IMR-90 (cell line): ENCODE data around the gene ZC3H4. TPM values are rescaled to one million over a fixed set of nuclear protein-coding genes. Genes with fewer than 3 reads are reported as not detected.

Experiments used
- ATAC-seq: fragments of 200-7000 bp; cut with Tn5 transposase; 2 replicates; pipeline ENCODE4 v1.9.1; 2020; ENCODE audit warnings: low read depth, mild to moderate bottlenecking, moderate library complexity
- BruUV-seq: library from RNA; stranded (reverse); fragments of 400-500 nt; replicated peaks from 2 replicates; lab custom pipeline; 2021; lab: Mats Ljungman, UMichigan
- CTCF ChIA-PET: fragments of 300-600 bp; formaldehyde crosslinking; extraction: SDS; loops from one replicate; lab custom pipeline; 2021; ENCODE audit warnings: antibody characterized with exemption; lab: Yijun Ruan, JAX
- POLR2A ChIA-PET: fragments of 300-600 bp; sonication (Branson Sonifier 250); formaldehyde crosslinking; loops from one replicate; lab custom pipeline; 2022; ENCODE audit warnings: antibody characterized with exemption; ENCODE audit not compliant: unreplicated experiment; lab: Charles Lee
- DNase-seq: peaks from one replicate; pipeline ENCODE4 v3.0.0; 2013
- H2AFZ ChIP-seq: replicated peaks from 2 replicates; pipeline ENCODE3; 2013; ENCODE audit warnings: low read length, mild to moderate bottlenecking; ENCODE audit not compliant: poor library complexity
- H2AK5ac ChIP-seq: 2 replicates; pipeline ENCODE4 v1.6.1; 2013; ENCODE audit warnings: low read depth, low read length, inconsistent platforms
- H2AK9ac ChIP-seq: replicated peaks from 2 replicates; pipeline ENCODE3; 2013; ENCODE audit warnings: mild to moderate bottlenecking, low read depth, low read length, moderate library complexity; ENCODE audit not compliant: poor library complexity
- H2BK120ac ChIP-seq: 2 replicates; pipeline ENCODE4 v1.6.1; 2013; ENCODE audit warnings: low read depth, low read length, inconsistent platforms
- H2BK15ac ChIP-seq: 3 replicates; pipeline ENCODE4 v1.6.1; 2013; ENCODE audit warnings: low read depth, low read length, inconsistent platforms
- H2BK20ac ChIP-seq: 2 replicates; pipeline ENCODE4 v1.6.1; 2013; ENCODE audit warnings: low read depth, mild to moderate bottlenecking, inconsistent platforms, low read length, moderate library complexity
- H2BK5ac ChIP-seq: 2 replicates; pipeline ENCODE4 v1.6.1; 2013; ENCODE audit warnings: mild to moderate bottlenecking, low read depth, low read length, inconsistent platforms; ENCODE audit not compliant: poor library complexity, severe bottlenecking
- H3K14ac ChIP-seq: replicated peaks from 2 replicates; pipeline ENCODE4 v1.6.1; 2013; ENCODE audit warnings: low read depth, low read length, inconsistent platforms
- H3K18ac ChIP-seq: 2 replicates; pipeline ENCODE4 v1.6.1; 2013; ENCODE audit warnings: low read depth, low read length, control low read depth
- H3K23ac ChIP-seq: 2 replicates; pipeline ENCODE4 v1.6.1; 2013; ENCODE audit warnings: low read depth, low read length, inconsistent platforms
- H3K27ac ChIP-seq: 2 replicates; pipeline ENCODE4 v1.5.1; 2013; ENCODE audit warnings: mild to moderate bottlenecking, control low read depth, low read length; ENCODE audit not compliant: insufficient read depth
- H3K27me3 ChIP-seq: 2 replicates; pipeline ENCODE4 v1.6.1; 2013; ENCODE audit warnings: low read length; ENCODE audit not compliant: control insufficient read depth, insufficient read depth
- H3K36me3 ChIP-seq: 2 replicates; pipeline ENCODE4 v1.6.1; 2013; ENCODE audit warnings: low read length, mixed read lengths; ENCODE audit not compliant: control insufficient read depth, insufficient read depth
- H3K4ac ChIP-seq: 2 replicates; pipeline ENCODE4 v1.6.1; 2013; ENCODE audit warnings: low read depth, low read length, inconsistent platforms
- H3K4me1 ChIP-seq: 2 replicates; pipeline ENCODE4 v1.6.1; 2013; ENCODE audit warnings: low read length, mixed read lengths; ENCODE audit not compliant: control insufficient read depth, insufficient read depth
- H3K4me2 ChIP-seq: 2 replicates; pipeline ENCODE4 v1.6.1; 2013; ENCODE audit warnings: low read depth, mild to moderate bottlenecking, control low read depth, low read length, moderate library complexity
- H3K4me3 ChIP-seq: 2 replicates; pipeline ENCODE4 v1.5.1; 2013; ENCODE audit warnings: low read depth, mild to moderate bottlenecking, control low read depth, low read length, moderate library complexity; ENCODE audit not compliant: insufficient read depth
- H3K56ac ChIP-seq: 2 replicates; pipeline ENCODE4 v1.6.1; 2013; ENCODE audit warnings: low read length, inconsistent platforms; ENCODE audit not compliant: insufficient read depth; ENCODE audit errors: extremely low read depth
- H3K79me1 ChIP-seq, 2 experiments: 2 replicates each; pipeline ENCODE4 v1.6.1; 2013; ENCODE audit warnings: low read length in 2 of 2, inconsistent platforms in 1 of 2, low read depth in 1 of 2
- H3K9ac ChIP-seq: 2 replicates; pipeline ENCODE4 v1.6.1; 2013; ENCODE audit warnings: low read depth, low read length, control low read depth
- H3K9me1 ChIP-seq: 2 replicates; pipeline ENCODE4 v1.6.1; 2013; ENCODE audit warnings: low read length, inconsistent platforms; ENCODE audit not compliant: insufficient read depth
- H3K9me3 ChIP-seq: 2 replicates; pipeline ENCODE4 v1.6.1; 2013; ENCODE audit warnings: low read length; ENCODE audit not compliant: control insufficient read depth, insufficient read depth
- H4K20me1 ChIP-seq: 2 replicates; pipeline ENCODE4 v1.6.1; 2013; ENCODE audit warnings: low read length, inconsistent platforms; ENCODE audit not compliant: insufficient read depth
- H4K5ac ChIP-seq: 2 replicates; pipeline ENCODE4 v1.6.1; 2013; ENCODE audit warnings: mild to moderate bottlenecking, low read depth, low read length, control low read depth
- H4K8ac ChIP-seq, 2 experiments: 2 replicates each; pipeline ENCODE4 v1.6.1; 2013; ENCODE audit warnings: low read depth in 2 of 2, low read length in 2 of 2, control low read depth in 1 of 2, inconsistent platforms in 1 of 2
- H4K91ac ChIP-seq: 2 replicates; pipeline ENCODE4 v1.6.1; 2013; ENCODE audit warnings: low read depth, low read length, inconsistent platforms; ENCODE audit not compliant: insufficient read depth
- BHLHE40 ChIP-seq: fragments of 150-350 bp; IDR thresholded peaks from 2 replicates; pipeline ENCODE4 v1.6.1; 2016; ENCODE audit warnings: mild to moderate bottlenecking, low read depth, low read length
- CEBPB ChIP-seq: IDR thresholded peaks from 2 replicates; pipeline ENCODE4 v1.6.1; 2012; ENCODE audit warnings: low read depth, low read length, improper control_type of control experiment
- CHD1 ChIP-seq: IDR thresholded peaks from 2 replicates; pipeline ENCODE4 v1.6.1; 2012; ENCODE audit warnings: low read depth, low read length, improper control_type of control experiment
- ELK1 ChIP-seq: fragments of 150-350 bp; IDR thresholded peaks from 2 replicates; pipeline ENCODE4 v1.6.1; 2016; ENCODE audit warnings: low read depth, mild to moderate bottlenecking, low read length, moderate library complexity, borderline replicate concordance
- FOS ChIP-seq: fragments of 150-350 bp; IDR thresholded peaks from 2 replicates; pipeline ENCODE4 v1.6.1; 2016; ENCODE audit warnings: low read depth, low read length
- MAFK ChIP-seq: IDR thresholded peaks from 2 replicates; pipeline ENCODE4 v1.6.1; 2012; ENCODE audit warnings: low read depth, low read length, improper control_type of control experiment
- MAZ ChIP-seq: IDR thresholded peaks from 2 replicates; pipeline ENCODE4 v1.6.1; 2012; ENCODE audit warnings: low read depth, mild to moderate bottlenecking, low read length, improper control_type of control experiment, moderate library complexity, borderline replicate concordance
- NFE2L2 ChIP-seq: fragments of 150-350 bp; IDR thresholded peaks from 2 replicates; pipeline ENCODE4 v1.6.1; 2016; ENCODE audit warnings: low read depth, mild to moderate bottlenecking, low read length
- POLR2A ChIP-seq: IDR thresholded peaks from 2 replicates; pipeline ENCODE4 v1.6.1; 2012; ENCODE audit warnings: mild to moderate bottlenecking, low read depth, low read length
- RAD21 ChIP-seq: IDR thresholded peaks from 2 replicates; pipeline ENCODE4 v1.6.1; 2012; ENCODE audit warnings: low read length, improper control_type of control experiment
- RFX5 ChIP-seq: IDR thresholded peaks from 2 replicates; pipeline ENCODE4 v1.8.0; 2012; ENCODE audit warnings: low read depth, mild to moderate bottlenecking, low read length, moderate library complexity
- SMC3 ChIP-seq: fragments of 150-350 bp; IDR thresholded peaks from 2 replicates; pipeline ENCODE4 v1.6.1; 2016; ENCODE audit warnings: low read depth, mild to moderate bottlenecking, antibody characterized with exemption, low read length, moderate library complexity
- WGBS, 2 experiments: methylation state at CpG; one replicate each; pipeline versions ENCODE4 v1.1.5 to v1.1.7; 2013; ENCODE audit warnings: missing lambda C conversion rate in 2 of 2; ENCODE audit not compliant: insufficient read length in 1 of 2; ENCODE audit errors: extremely low coverage in 2 of 2; 5-methylcytosine and 5-hydroxymethylcytosine counted together
- dilution Hi-C: fragments of 300-500 bp; cut with HindIII; formaldehyde crosslinking; loops from one replicate; pipeline ENCODE4 v1.14.3; 2018; ENCODE audit warnings: low sequenced_read_pairs; ENCODE audit not compliant: unreplicated experiment
- in situ Hi-C: fragments of 300-500 bp; cut with MboI; formaldehyde crosslinking; loops from 3 replicates; pipeline ENCODE4 v1.14.3; 2019; ENCODE audit warnings: low sequenced_read_pairs, inconsistent platforms, mixed read lengths
- intact Hi-C: fragments of 100-400 bp; cut with micrococcal nuclease; formaldehyde crosslinking; loops from 2 replicates; pipeline ENCODE4 v1.10.0; 2022
- polyA plus RNA-seq, 3 experiments: library from polyadenylated mRNA; depleted of rRNA; stranded (reverse); fragments of >200 nt; gene quantifications; 2 replicates each; pipeline ENCODE4 v1.2.3, GENCODE V29; 2012; ENCODE audit warnings: low replicate concordance in 1 of 3
- total RNA-seq: library from RNA; depleted of rRNA; stranded (reverse); fragments of >200 nt; gene quantifications from 2 replicates; pipeline ENCODE4 v1.2.3, GENCODE V29; 2012
- TF ChIP-seq, protein P1 (sequence below): fragments of 150-350 bp; IDR thresholded peaks from 2 replicates; pipeline ENCODE4 v1.6.1; 2017; ENCODE audit warnings: mild to moderate bottlenecking, antibody characterized with exemption, low read length, low read depth
- TF ChIP-seq, protein P2 (sequence below): conservative IDR thresholded peaks from 2 replicates; pipeline ENCODE4 v1.5.1; 2012; ENCODE audit warnings: mild to moderate bottlenecking, low read depth, low read length, improper control_type of control experiment

ZC3H4 gene
- total and polyA plus RNA-seq, 2 of the 4 experiments (the other 2 are of a cell fraction): 3.9 to 8.9 TPM

DNA sequence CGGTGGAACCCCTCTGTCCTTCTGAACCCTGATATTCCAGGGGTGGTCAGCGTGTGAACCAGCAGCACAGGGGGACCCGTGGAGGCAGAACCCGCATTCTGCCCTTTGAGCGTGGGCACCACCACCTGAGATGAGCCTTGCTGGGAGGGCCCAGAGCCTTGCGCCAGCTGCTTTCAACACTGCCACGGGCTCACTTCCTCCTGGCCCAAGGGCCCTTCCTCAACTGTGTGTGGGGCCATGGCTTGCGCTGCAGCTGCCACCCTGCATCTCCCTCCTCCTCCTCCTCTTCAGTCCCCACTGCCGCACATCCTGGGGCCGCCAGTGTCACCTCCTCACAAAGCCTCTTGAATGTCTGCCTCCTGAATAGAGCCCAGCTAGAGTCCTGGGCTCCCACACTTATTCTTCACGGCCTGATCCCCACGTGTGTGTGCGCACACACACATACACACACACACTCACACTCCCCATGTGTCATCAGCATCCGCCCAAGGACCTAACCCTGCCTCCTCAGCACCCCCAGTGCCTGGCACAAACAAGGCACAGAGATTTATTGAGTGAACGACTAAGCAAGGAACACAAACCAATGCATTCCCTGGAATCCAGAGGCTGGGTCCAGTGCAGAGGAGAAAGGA is 38.3 kb downstream of the ZC3H4 start (continued):
- TF ChIP-seq FOS: no peak

DNA sequence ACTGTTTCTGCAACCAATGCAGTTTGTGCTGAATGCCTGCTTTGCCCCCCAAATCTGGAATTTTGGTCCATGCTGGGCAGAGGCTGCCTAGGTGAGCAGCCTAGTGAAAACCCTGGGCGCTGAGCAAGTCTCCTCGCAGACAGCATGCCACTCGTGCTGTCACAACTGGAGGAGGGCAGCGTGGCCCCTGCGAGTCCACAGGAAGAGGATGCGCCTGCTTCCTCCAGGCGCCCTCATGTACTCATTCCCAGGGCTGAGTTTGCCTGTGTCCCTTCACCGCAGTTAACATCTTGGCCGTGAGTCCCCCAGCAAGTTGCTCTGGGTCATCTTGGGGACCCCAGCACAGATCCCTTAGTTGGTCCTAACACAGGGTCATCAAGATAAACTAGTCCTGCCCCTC is 39.0 kb downstream of the ZC3H4 start:
- Histone ChIP-seq H3K14ac (no peak overlapping the region), H2BK5ac (no peak overlapping the region), H2AFZ (no peak overlapping the region), H2BK120ac (no peak overlapping the region), H2BK20ac (no peak overlapping the region), H3K18ac (no peak overlapping the region), H4K20me1 (peaks cover 28% of the 10 kb centered on the region), H3K4me1 (peaks cover 5% of the 10 kb centered on the region), H3K4me2 (no peak overlapping the region), H3K4me3 (no peak overlapping the region), H3K9me3 (no peaks in the 10 kb centered on the region), H3K56ac (no peak overlapping the region), H4K91ac (no peak overlapping the region), H4K5ac (no peak overlapping the region), H2AK5ac (no peak overlapping the region), H4K8ac (no peak overlapping the region), H3K79me1 (peaks cover 14 to 58% of the 10 kb centered on the region in 2 experiments; a peak in 3 of 4 replicates), H3K27me3 (no peaks in the 10 kb centered on the region), H3K4ac (no peak overlapping the region), H3K36me3 (peaks cover 61% of the 10 kb centered on the region), H3K9ac (no peak overlapping the region), H3K23ac (no peak overlapping the region), H2BK15ac (no peak overlapping the region), H3K27ac (no peak overlapping the region), H3K9me1 (peaks cover 8% of the 10 kb centered on the region; the same call in 1 of the 2 replicates), H2AK9ac (no peak overlapping the region)
- BruUV-seq: no TSS peak
- POLR2A ChIA-PET: no interaction called here
- dilution Hi-C loops: no loop called here
- ATAC-seq (no peak), DNase-seq (no peak)
- in situ Hi-C loops: no loop called here
- intact Hi-C loops: loop anchor here (5.0 kb wide), 1 partner anchor 38 kb away; the partner anchor contains the start of gene ZC3H4
- CTCF ChIA-PET: no interaction called here
- 97% methylated on average over 9 of the region's 9 CpGs; no CpG with 5 or more reads in 1 of the 2 experiments for WGBS, 2 experiments
- TF ChIP-seq, protein P1, sequence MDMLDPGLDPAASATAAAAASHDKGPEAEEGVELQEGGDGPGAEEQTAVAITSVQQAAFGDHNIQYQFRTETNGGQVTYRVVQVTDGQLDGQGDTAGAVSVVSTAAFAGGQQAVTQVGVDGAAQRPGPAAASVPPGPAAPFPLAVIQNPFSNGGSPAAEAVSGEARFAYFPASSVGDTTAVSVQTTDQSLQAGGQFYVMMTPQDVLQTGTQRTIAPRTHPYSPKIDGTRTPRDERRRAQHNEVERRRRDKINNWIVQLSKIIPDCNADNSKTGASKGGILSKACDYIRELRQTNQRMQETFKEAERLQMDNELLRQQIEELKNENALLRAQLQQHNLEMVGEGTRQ: no peak
- TF ChIP-seq ELK1 (no peak), BHLHE40 (no peak), SMC3 (no peak), RAD21 (no peak), MAFK (no peak), MAZ (no peak), FOS (no peak), RFX5 (no peak), NFE2L2 (no peak), CEBPB (no peak), CHD1 (no peak), POLR2A (no peak)
- TF ChIP-seq, protein P2, sequence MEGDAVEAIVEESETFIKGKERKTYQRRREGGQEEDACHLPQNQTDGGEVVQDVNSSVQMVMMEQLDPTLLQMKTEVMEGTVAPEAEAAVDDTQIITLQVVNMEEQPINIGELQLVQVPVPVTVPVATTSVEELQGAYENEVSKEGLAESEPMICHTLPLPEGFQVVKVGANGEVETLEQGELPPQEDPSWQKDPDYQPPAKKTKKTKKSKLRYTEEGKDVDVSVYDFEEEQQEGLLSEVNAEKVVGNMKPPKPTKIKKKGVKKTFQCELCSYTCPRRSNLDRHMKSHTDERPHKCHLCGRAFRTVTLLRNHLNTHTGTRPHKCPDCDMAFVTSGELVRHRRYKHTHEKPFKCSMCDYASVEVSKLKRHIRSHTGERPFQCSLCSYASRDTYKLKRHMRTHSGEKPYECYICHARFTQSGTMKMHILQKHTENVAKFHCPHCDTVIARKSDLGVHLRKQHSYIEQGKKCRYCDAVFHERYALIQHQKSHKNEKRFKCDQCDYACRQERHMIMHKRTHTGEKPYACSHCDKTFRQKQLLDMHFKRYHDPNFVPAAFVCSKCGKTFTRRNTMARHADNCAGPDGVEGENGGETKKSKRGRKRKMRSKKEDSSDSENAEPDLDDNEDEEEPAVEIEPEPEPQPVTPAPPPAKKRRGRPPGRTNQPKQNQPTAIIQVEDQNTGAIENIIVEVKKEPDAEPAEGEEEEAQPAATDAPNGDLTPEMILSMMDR: no peak
